ENCODE measurements around the gene TAP1.
A peak's percentile ranks its signal among the peaks of the same experiment; 100 is the strongest.

TAP1 gene

DNA sequence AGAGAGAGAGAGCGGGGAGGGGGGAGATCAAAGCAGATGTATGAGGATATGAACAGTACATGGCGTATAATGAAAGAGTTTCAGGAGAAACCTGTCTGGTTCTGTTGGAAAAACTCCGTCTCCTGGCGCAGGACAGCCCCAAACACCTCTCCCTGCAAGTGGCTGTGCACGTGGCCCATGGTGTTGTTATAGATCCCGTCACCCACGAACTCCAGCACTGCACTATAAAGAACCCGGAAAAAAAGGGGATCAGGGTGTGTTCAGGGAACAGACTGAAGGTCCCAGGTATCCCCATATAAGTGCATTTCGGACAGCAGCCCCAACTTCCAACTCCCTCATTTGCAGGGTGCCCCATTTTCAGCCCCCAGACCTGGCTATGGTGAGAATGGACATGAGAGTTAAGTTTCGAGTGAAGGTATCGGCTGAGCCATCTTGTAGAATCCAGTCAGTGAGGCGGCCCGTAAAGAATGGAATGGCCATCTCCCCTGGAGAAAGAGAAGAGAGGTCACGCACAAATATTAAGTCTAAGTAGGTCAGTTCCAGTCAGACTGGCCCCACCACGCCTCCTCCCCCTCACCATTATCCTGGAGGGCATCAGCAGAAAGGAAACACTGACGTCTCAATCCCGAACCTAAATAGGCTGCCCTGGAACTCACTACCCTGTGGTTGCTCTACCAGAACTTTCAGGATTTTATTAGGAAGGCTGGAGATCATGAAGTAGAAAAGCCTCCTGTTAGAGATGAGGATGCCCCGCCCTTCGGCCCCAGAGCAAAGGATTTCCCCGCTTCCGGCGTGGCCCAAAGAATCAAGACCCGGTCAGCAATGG, 1.3 kb downstream of the TAP1 start:
- peak overlapping the region; percentile 86 for H3K4me3 ChIP-seq (ENCODE audit: low read depth, low read length)
- TF ChIP-seq, protein P1, sequence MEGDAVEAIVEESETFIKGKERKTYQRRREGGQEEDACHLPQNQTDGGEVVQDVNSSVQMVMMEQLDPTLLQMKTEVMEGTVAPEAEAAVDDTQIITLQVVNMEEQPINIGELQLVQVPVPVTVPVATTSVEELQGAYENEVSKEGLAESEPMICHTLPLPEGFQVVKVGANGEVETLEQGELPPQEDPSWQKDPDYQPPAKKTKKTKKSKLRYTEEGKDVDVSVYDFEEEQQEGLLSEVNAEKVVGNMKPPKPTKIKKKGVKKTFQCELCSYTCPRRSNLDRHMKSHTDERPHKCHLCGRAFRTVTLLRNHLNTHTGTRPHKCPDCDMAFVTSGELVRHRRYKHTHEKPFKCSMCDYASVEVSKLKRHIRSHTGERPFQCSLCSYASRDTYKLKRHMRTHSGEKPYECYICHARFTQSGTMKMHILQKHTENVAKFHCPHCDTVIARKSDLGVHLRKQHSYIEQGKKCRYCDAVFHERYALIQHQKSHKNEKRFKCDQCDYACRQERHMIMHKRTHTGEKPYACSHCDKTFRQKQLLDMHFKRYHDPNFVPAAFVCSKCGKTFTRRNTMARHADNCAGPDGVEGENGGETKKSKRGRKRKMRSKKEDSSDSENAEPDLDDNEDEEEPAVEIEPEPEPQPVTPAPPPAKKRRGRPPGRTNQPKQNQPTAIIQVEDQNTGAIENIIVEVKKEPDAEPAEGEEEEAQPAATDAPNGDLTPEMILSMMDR (IDR thresholded peaks at IDR 0.05; ENCODE audit: borderline replicate concordance, insufficient read depth, low read depth, low read length), result no peak

DNA sequence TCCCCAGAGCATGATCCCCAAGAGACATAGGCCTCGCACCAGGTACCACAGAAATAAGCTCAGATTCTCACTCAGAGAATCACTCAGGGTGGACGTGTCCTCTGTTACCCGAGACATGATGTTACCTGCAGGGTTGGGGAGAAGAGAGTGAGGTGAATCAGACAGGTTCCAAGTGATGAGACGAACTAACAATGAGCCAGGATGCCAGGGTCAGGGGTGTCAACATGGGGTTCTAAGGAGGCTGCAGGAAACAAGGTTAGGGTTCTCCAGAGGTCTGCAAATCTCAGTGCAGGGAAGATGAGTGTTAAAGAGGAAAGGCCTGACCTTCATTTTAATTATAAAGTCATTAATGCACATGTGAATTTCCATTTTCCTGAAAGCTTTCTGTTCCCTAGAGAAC, 2.5 kb downstream of the TAP1 start:
- H3K4me3 ChIP-seq (ENCODE audit: low read depth, low read length), result no peak overlapping the region
- TF ChIP-seq, protein P1 (IDR thresholded peaks at IDR 0.05; ENCODE audit: borderline replicate concordance, insufficient read depth, low read depth, low read length), result no peak

DNA sequence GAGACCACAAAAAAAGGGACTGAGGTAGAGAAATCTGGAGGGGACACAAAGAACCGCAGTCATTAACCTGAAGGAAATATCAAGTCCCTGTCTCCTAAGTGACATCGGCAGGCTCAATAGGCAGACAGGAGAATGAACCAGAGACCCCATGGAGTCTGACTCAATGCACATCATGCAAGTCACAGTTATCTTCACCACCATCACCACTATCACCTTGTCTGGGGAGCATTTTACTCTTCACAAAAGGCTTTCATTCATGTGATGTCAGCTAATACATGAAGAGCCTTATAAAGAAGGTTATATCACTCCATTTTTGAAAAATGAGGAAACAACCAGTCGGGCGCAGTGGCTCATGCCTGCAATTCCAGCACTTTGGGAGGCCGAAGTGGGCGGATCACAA, 4.4 kb downstream of the TAP1 start:
- no peak overlapping the region for H3K4me3 ChIP-seq (ENCODE audit: low read depth, low read length)
- TF ChIP-seq, protein P1 (IDR thresholded peaks at IDR 0.05; ENCODE audit: borderline replicate concordance, insufficient read depth, low read depth, low read length), result no peak

DNA sequence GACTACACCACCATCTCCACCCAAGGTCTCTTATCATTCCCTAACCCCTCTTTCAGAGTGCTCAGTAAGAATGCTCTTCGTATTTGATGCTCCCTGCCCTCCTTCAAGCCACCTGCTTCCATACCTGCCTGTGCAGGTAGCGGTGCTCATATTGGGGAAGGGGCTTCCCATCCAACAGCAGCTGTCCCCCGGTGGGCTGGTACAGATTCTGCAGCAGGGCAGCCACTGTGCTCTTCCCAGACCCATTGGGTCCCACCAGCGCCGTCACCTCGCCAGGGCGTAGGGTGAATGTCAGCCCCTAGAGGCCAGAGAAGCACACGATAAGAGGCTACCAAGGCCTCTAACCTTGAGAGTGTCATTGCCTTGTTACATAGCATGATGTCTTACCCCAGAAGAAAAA, 5.7 kb downstream of the TAP1 start:
- no peak overlapping the region for H3K4me3 ChIP-seq (ENCODE audit: low read depth, low read length)

DNA sequence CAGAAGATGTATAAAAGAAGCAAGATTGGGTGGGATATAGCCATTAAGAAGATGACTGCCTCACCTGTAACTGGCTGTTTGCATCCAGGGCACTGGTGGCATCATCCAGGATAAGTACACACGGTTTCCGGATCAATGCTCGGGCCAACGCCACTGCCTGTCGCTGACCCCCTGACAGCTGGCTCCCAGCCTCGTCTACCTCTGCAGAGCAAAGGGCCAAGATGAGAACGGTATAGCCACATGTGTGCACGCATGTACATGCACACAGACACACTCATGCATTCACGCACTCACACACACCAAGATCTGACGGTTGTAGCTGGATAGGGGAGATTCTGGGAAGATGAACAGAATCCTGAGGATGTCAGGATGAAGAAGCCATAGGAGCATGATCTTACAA, 6.5 kb downstream of the TAP1 start:
- TF ChIP-seq, protein P1 (IDR thresholded peaks at IDR 0.05; ENCODE audit: borderline replicate concordance, insufficient read depth, low read depth, low read length), result no peak
- H3K4me3 ChIP-seq (ENCODE audit: low read depth, low read length), result no peak overlapping the region

More for the DNA sequence above, 5.7 kb downstream of the TAP1 start:
- TF ChIP-seq, protein P1 (IDR thresholded peaks at IDR 0.05; ENCODE audit: borderline replicate concordance, insufficient read depth, low read depth, low read length), result 0 out of 2 replicates have a peak, but pooled peaks have one; percentile 3

DNA sequence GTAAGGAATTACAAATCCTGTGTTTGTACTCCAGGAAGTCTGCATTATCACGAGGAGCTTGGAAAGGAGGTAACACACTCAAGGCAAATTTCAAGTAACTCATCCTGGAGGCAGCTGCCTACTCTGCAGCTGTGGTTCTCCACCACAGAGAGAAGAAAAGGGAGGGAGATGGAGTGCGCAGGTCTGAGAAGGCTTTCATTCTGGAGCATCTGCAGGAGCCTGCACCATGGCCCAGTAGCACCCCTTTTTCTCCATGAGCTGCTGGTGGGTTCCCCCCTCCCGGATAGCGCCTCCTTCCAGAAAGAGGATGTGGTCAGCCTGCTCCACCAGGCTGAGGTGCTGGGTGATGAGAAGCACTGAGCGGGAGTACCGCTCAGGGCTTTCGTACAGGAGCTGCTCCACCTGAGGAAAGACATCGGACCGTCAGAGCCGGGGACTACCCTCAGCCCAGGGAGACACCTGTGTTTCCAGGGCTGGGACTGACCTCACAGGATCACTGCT, 8.1 kb downstream of the TAP1 start:
- H3K4me3 ChIP-seq (ENCODE audit: low read depth, low read length), result peak overlapping the region; percentile 51
- TF ChIP-seq, protein P1 (IDR thresholded peaks at IDR 0.05; ENCODE audit: borderline replicate concordance, insufficient read depth, low read depth, low read length), result no peak
